CD4-positive, alpha-beta T cell treated with Interleukin-15 for 1 hour (primary cell): ENCODE measurements around the gene OSBPL7.
A peak's percentile ranks its signal among the peaks of the same experiment; 100 is the strongest.

Experiments used
- DNase-seq: peaks from one replicate; pipeline ENCODE4 v3.0.0-alpha.2; 2020

Gene OSBPL7

GRCh38 chr17:47820033-47820789 lies 1.4 kb downstream of the OSBPL7 start:
- no peak for DNase-seq

- no peak for DNase-seq
Measured at GRCh38 chr17:47819475-47819874, 2.1 kb downstream of the OSBPL7 start.

GRCh38 chr17:47818002-47818695 lies 3.4 kb downstream of the OSBPL7 start:
- no peak for DNase-seq

GRCh38 chr17:47816947-47817346 lies 4.6 kb downstream of the OSBPL7 start:
- no peak for DNase-seq

GRCh38 chr17:47816111-47816735 lies 5.4 kb downstream of the OSBPL7 start:
- DNase-seq: no peak

GRCh38 chr17:47815106-47815918 lies 6.3 kb downstream of the OSBPL7 start:
- no peak for DNase-seq

- no peak for DNase-seq
Measured at GRCh38 chr17:47813512-47814031, 8.0 kb downstream of the OSBPL7 start.

- no peak for DNase-seq
Measured at GRCh38 chr17:47813077-47813476, 8.5 kb downstream of the OSBPL7 start.

GRCh38 chr17:47812146-47812920 lies 9.3 kb downstream of the OSBPL7 start:
- DNase-seq: no peak

- DNase-seq: no peak
Measured at GRCh38 chr17:47811709-47812108, 9.9 kb downstream of the OSBPL7 start.

- no peak for DNase-seq
Measured at GRCh38 chr17:47810901-47811635, 10.5 kb downstream of the OSBPL7 start.

- peak; percentile 42 for DNase-seq
Measured at GRCh38 chr17:47810200-47810821, 11.3 kb downstream of the OSBPL7 start.

- DNase-seq: no peak
Measured at GRCh38 chr17:47808830-47809480, 12.6 kb downstream of the OSBPL7 start.

- DNase-seq: no peak
Measured at GRCh38 chr17:47808036-47808829, 13.4 kb downstream of the OSBPL7 start.

GRCh38 chr17:47807421-47807820 lies 14.2 kb downstream of the OSBPL7 start:
- no peak for DNase-seq

- DNase-seq: no peak
Measured at GRCh38 chr17:47806913-47807255, 14.7 kb downstream of the OSBPL7 start.

GRCh38 chr17:47806026-47806912 lies 15.3 kb downstream of the OSBPL7 start:
- DNase-seq: no peak

- DNase-seq: no peak
Measured at GRCh38 chr17:47804461-47804860, 17.1 kb downstream of the OSBPL7 start.
